ENCODE measurements around the gene RBM22.

The RBM22 gene

DNA sequence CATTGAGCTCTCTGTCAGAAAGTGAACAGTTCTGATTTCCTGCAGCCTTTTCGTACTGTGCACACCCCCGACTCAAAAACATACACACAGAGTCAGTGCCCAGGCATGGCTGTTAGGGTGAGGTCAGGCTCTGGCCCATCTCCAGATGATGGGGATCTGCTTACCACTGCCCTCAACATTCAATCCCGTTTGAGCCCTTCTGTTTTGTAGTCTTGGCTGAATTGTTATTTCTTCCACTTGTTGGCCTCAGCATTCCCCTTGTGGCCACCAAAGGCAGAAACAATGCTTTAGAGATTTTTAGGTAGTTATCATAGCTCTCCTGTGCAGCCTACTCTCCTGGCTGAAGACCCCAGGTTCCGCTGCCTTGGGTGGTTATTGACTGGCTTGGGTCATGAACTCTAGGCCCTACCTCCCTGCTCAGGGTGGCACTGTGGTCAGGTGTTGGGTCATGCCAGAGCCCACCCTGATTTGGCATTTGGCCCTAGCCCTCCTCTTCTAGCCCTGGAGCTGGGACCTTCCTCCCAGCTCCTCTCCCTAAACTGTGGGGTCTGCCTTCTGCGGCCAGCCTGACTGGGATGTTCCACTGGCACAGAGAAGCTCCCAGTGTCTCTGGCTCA lies 47.6 kb downstream of the RBM22 start:
- no peak for DNase-seq (ENCODE audit: low read depth in 4 of 4, low spot score in 1 of 4)

GRCh38 chr5:150651924-150652671 lies 48.8 kb downstream of the RBM22 start:
- no peak for DNase-seq (ENCODE audit: low read depth in 4 of 4, low spot score in 1 of 4)

DNA sequence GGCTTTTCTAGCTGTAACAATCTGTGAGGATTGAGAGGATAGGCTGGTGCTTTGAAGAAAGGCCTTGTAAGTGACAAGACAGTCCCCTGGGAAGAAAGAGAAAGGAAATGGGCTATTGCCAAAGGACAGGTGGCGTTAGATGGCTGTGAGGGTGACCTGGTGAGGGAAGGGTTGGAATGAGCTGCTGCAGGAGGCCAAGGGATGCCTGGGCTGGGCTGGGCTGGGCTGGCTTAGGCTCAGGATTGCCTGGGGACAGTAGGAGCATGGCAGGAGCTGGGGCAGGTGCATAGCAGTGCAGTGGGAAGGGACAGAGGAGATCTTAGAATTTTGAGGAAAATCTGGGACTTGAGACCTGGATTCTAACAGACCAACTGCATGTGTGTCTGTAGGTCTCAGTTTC lies 49.5 kb downstream of the RBM22 start:
- DNase-seq (ENCODE audit: low read depth in 4 of 4, low spot score in 1 of 4), result no peak

DNA sequence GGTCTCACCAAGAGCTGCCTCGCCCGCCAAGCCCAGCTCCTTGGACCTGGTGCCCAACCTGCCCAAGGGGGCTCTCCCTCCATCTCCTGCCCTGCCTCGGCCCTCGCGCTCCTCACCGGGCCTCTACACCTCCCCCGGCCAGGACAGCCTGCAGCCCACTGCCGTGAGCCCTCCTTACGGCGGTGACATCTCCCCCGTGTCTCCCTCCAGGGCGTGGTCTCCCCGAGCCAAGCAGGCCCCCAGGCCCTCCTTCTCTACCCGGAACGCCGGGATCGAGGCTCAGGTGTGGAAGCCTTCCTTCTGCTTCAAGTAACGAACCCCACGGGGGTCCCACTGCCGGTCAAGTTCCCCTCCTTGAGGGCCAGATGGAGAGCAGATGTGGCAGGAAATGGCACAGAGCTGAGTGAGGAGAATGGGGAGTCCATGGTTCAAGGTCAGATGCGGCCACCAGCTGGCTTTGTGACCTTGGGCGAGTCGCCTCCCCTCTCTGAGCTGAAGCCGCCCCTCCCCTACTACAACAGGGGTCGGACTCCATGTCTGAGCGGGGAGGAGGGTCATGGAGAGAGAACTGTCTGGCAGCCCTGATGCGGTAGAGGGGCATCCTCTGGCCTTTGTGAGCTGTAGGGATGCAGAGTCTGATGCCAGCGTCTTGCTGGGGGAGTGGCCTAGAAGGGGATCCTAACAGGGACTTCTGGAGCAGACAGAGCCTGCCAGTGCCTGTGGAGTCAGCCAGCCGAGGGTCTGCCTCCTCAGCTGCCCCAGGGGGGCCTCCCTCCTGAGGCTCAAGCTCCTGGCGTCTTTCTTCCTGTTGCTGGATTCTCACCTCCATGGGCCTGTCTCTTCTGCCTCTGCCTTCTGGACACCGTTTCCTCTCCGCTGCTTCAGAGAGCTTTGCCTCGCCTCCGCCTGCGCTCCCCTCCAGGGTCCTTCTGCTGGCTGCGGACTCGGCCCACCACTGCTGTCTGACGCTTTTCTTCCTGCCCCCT lies 50.5 kb downstream of the RBM22 start:
- DNase-seq (ENCODE audit: low read depth in 4 of 4, low spot score in 1 of 4), result no peak

DNA sequence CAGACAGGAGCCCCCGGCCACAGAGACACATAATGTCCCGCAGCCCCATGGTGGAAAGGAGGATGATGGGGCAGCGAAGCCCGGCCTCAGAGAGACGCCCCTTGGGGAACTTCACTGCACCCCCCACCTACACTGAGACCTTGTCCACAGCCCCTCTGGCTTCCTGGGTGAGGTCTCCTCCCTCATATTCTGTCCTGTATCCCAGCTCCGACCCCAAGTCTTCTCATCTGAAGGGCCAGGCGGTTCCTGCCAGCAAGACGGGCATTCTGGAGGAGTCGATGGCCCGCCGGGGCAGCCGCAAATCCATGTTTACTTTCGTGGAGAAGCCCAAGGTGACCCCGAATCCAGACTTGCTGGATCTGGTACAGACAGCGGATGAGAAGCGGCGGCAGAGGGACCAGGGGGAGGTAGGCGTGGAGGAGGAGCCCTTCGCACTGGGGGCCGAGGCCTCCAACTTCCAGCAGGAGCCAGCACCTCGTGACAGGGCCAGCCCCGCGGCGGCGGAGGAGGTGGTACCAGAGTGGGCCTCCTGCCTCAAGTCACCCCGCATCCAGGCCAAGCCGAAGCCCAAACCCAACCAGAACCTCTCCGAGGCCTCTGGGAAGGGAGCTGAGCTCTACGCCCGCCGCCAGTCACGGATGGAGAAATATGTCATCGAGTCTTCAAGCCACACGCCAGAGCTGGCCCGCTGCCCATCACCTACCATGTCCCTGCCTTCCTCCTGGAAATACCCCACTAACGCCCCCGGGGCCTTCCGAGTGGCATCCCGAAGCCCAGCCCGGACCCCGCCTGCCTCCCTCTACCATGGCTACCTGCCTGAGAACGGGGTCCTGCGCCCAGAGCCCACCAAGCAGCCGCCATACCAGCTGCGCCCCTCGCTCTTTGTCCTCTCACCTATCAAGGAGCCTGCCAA lies 51.5 kb downstream of the RBM22 start:
- DNase-seq (ENCODE audit: low read depth in 4 of 4, low spot score in 1 of 4), result no peak

DNA sequence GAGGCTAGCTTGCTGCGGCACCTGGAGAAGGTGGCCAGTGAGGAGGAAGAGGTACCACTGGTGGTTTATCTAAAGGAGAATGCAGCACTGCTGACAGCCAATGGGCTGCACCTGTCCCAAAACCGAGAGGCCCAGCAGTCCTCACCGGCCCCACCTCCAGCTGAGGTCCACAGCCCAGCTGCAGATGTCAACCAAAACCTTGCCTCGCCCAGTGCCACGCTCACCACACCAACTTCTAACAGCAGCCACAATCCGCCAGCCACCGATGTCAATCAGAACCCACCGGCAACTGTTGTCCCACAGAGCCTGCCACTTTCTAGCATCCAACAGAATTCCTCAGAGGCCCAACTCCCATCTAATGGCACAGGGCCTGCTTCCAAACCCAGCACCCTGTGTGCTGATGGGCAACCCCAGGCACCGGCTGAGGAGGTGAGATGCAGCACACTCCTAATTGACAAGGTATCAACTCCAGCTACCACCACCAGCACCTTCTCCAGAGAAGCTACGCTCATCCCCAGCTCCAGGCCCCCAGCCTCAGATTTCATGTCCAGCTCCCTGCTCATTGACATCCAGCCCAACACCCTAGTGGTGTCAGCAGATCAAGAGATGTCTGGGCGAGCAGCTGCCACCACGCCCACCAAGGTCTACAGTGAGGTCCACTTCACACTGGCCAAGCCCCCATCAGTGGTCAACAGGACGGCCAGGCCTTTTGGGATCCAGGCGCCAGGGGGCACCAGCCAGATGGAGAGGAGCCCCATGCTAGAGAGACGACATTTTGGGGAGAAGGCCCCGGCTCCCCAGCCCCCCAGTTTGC lies 52.4 kb downstream of the RBM22 start:
- no peak for DNase-seq (ENCODE audit: low read depth in 4 of 4, low spot score in 1 of 4)

DNA sequence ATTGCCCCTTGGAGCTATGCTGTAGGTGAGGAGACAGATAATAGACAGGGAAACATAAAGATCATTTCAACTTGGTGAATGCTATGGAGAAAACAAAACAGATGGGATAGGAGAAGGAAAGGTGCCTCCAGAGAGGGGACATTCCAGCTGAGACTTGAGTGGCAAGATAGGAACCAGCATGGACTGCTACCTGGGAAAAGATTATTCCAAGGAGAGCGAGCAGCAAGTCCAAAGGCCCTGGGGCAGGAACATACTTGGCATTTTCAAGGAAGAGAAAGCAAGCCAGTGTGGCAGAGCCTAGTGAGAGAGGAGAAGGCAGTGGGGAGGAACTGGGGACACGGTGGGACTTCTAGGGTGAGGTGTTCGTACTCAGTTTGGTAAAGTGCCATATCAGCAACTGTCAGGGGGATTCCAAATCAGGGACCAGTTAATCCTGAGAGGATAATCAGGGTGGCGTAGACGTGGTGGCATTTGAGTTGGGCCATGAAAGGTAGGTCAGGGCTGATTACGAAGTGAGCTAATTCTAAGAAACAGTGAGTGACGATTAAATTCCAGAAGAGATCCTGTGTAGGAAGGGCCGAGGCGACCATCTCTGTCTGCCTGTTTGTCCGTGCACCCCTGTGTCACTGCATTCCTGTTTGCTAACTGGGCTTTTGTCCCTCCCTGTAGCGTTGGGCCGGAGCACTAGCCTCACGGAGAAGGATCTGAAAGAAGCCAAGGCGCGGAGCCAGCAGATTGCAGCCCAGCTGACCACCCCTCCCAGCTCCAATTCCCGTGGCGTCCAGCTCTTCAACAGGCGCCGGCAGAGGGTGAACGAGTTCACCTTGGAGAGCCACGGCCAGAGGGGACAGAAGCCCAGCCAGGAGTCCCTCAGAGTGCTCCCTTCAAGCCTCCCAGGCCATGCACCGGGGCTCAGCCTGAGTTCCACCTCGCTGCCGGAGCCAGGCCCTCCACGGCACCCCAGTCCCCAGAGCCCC lies 53.3 kb downstream of the RBM22 start:
- DNase-seq (ENCODE audit: low read depth in 4 of 4, low spot score in 1 of 4), result no peak

GRCh38 chr5:150645070-150645700 lies 55.7 kb downstream of the RBM22 start:
- no peak for DNase-seq (ENCODE audit: low read depth in 4 of 4, low spot score in 1 of 4)

DNA sequence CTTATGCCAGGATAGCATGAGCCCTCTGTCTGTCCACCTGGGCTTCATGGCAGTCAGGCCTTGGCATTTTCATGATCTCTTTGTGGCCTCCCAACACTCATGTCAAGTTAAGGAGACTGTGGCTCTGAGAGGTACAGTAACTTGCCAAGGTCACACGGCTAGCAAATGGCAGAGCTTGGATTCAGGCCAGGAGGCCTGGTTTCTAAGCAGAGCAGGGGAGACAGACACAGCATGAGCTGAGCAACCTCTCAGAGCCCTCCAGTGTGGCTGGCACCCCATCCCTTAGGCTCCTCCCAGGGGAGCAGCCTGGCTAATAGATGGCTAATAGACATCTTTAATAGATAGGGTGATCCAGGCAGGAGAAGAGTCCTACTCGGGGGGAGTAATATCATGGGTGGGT lies 56.3 kb downstream of the RBM22 start:
- no peak for DNase-seq (ENCODE audit: low read depth in 4 of 4, low spot score in 1 of 4)

GRCh38 chr5:150644058-150644457 lies 56.8 kb downstream of the RBM22 start:
- no peak for DNase-seq (ENCODE audit: low read depth in 4 of 4, low spot score in 1 of 4)

GRCh38 chr5:150642991-150643710 lies 57.7 kb downstream of the RBM22 start:
- DNase-seq (ENCODE audit: low read depth in 4 of 4, low spot score in 1 of 4), result no peak

DNA sequence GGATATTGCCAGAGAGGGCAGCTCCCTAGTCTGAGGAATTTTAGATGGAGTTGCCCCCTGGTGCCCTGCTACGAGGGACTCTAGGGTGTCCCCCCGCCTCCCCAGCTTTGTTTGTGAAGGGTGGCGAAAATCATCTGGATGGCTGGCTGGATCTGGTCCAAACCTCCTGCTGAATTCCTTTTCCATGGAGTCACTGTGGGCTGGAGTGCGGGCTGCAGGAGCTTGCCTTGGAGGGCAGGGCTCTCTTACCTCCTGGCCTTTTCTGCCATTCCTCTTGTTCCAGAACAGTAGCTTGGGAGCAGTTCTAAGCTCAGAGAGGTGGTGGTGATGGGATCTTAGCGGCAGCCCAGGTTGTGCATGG lies 58.3 kb downstream of the RBM22 start:
- no peak for DNase-seq (ENCODE audit: low read depth in 4 of 4, low spot score in 1 of 4)

- DNase-seq (ENCODE audit: low read depth in 4 of 4, low spot score in 1 of 4), result no peak
These were observed 58.9 kb downstream of the RBM22 start for GRCh38 chr5:150641824-150642566.

GRCh38 chr5:150641006-150641570 lies 59.8 kb downstream of the RBM22 start:
- DNase-seq (ENCODE audit: low read depth in 4 of 4, low spot score in 1 of 4), result no peak
